ENCODE data around the gene APBB1IP.

The APBB1IP gene

DNA sequence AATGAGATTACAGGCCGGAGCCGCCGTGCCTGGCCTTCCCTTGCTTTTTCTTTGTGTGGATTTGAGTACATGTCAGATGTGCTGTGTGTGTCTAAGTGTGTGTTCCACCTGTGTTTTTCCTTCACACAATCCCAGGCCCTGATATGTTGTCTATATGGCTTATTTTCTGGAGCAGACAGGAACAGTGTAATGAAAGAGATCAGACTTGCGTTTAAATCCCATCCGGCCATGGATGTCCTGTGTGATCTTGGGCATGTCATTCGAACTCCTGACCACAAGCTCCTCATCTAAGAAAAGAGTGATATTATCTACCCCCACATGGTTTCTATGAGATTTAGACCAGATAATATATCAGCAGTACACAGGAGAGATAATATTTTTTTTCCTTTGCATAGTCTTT lies 37.2 kb downstream of the APBB1IP start:
- DNase-seq (ENCODE audit: low read depth in 2 of 2): no peak
- TF ChIP-seq, protein P1, sequence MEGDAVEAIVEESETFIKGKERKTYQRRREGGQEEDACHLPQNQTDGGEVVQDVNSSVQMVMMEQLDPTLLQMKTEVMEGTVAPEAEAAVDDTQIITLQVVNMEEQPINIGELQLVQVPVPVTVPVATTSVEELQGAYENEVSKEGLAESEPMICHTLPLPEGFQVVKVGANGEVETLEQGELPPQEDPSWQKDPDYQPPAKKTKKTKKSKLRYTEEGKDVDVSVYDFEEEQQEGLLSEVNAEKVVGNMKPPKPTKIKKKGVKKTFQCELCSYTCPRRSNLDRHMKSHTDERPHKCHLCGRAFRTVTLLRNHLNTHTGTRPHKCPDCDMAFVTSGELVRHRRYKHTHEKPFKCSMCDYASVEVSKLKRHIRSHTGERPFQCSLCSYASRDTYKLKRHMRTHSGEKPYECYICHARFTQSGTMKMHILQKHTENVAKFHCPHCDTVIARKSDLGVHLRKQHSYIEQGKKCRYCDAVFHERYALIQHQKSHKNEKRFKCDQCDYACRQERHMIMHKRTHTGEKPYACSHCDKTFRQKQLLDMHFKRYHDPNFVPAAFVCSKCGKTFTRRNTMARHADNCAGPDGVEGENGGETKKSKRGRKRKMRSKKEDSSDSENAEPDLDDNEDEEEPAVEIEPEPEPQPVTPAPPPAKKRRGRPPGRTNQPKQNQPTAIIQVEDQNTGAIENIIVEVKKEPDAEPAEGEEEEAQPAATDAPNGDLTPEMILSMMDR (IDR thresholded peaks at IDR 0.05; ENCODE audit: low read depth, low read length): no peak
- H3K4me3 ChIP-seq (replicated peaks in 1 of 2; ENCODE audit: low read depth in 2 of 2, low read length in 2 of 2): no peak overlapping the region

DNA sequence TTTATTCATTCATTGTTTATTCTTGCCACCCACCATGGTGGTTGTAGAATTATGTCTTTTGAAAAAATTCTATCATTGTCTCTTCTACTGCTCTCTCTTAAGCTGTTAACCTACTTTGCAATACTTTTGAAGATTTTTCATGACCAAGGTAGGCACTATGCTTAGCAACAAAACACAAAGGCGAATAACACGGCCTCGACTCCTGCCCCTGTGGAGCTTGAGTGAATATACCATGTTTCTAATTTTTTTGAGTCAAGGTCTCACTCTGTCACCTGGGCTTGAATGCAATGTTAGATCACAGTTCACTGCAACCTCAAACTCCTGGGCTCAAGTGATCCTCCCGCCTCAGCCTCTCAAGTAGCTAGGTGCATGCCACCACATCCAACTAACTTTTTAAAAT lies 39.4 kb downstream of the APBB1IP start:
- no peak for DNase-seq (ENCODE audit: low read depth in 2 of 2)
- no peak overlapping the region for H3K4me3 ChIP-seq (replicated peaks in 1 of 2; ENCODE audit: low read depth in 2 of 2, low read length in 2 of 2)
- TF ChIP-seq, protein P1 (IDR thresholded peaks at IDR 0.05; ENCODE audit: low read depth, low read length): no peak

DNA sequence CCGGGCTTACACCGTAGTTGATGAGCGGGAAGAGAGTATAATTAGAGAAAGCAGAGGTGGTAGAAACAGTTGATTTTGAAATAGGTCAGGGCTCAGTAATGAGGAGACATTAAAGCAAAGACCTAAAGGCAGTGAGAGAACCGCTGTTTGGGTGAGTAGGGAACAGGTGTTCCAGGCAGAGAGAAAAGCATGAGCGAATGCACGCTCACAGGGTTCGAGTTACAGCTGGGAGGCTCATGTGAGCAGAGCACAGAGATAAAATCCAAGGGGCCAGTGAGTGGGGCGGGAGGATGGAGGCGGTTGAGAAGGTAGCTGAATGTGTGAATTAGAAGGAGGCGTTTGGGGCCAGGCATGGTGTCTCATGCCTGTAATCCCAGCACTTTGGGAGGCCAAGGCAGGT lies 39.9 kb downstream of the APBB1IP start:
- no peak for DNase-seq (ENCODE audit: low read depth in 2 of 2)
- H3K4me3 ChIP-seq (replicated peaks in 1 of 2; ENCODE audit: low read depth in 2 of 2, low read length in 2 of 2): no peak overlapping the region
- TF ChIP-seq, protein P1 (IDR thresholded peaks at IDR 0.05; ENCODE audit: low read depth, low read length): no peak

DNA sequence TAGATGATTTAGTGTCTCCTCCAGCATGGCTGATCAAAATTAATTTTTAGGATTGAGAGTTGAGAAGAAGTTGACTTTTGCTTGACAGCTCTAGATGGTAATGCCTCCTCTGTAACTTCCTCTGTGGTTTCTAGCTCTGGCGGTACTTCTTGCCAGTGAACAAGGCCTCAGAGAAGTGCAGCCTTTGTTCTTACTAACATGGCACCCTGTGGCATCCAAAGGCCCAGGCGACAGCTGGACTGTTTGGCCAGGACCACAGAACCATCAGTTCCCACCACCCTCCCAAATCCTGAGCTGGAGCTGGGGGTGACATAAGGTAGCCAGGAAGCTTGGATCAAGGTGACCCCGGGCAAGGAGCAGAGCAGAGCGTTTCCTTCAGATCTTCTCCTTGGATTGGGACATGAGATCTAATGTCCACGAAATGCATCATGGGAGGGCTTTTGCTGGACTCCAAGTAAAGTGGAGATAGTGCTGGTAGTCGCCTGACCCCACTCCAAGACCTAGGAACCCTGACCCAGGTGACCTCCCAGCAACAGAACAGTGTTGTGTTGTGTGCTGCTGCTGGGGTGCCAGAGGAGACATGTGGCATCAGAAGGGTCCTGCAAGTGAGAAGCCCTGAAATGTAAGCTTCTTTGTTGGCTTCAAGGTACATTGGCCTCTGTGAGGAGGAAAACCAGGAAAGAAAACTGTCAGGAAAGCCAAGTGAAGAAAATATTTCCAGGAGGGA lies 41.8 kb downstream of the APBB1IP start:
- no peak for DNase-seq (ENCODE audit: low read depth in 2 of 2)
- TF ChIP-seq, protein P1 (IDR thresholded peaks at IDR 0.05; ENCODE audit: low read depth, low read length): no peak
- no peak overlapping the region for H3K4me3 ChIP-seq (replicated peaks in 1 of 2; ENCODE audit: low read depth in 2 of 2, low read length in 2 of 2)

DNA sequence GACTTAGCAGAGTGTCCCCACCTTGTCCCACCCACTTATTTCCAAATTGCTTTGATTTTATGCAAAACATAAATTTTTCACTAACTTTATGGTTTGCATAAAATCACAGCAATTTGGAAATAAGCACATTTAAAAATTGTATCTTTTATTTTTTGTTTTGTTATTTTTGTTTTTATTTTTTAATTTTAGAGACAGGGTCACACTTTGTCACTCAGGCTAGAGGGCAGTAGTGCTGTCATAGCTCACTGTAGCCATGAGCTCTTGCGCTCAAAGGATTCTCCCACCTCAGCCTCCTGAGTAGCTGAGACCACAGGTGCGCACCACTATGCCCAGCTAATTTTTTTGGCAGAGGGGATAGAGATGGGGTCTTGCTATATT lies 43.2 kb downstream of the APBB1IP start:
- no peak overlapping the region for H3K4me3 ChIP-seq (replicated peaks in 1 of 2; ENCODE audit: low read depth in 2 of 2, low read length in 2 of 2)
- TF ChIP-seq, protein P1 (IDR thresholded peaks at IDR 0.05; ENCODE audit: low read depth, low read length): no peak
- no peak for DNase-seq (ENCODE audit: low read depth in 2 of 2)

DNA sequence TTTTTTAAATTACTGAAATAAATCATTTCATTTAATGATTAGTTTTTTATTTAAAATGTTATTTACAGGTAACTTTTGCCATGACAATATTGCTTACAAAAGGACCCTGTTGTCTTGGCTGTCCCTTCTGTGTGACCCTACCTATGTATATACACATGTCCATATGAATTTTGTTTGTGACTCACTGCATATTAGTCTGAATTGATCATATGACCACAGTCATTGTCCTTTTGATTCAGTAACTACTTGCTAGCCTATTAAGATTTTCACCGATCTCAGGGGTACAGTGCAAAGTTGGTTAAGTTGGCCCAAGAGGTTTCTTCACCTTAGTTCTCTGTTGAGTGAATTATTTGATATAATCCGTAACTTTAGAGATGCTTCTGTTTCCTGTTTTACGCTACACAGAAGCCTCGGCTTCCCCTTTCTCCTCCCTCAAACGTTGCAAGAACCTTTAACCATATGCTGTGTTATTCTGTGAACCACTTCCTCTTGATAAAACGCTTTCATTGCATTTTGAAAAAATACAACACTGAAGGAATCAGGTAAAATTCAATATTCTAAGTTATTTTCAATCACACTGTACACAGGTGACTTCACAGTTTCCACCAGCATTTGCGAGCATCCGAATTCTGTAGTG lies 43.9 kb downstream of the APBB1IP start:
- H3K4me3 ChIP-seq (replicated peaks in 1 of 2; ENCODE audit: low read depth in 2 of 2, low read length in 2 of 2): no peak overlapping the region
- TF ChIP-seq, protein P1 (IDR thresholded peaks at IDR 0.05; ENCODE audit: low read depth, low read length): no peak
- DNase-seq (ENCODE audit: low read depth in 2 of 2): no peak

Measured in cardiac fibroblast (primary cell).